AG10803 (cell line): ENCODE measurements around the gene HTRA1.

Source experiments
- DNase-seq: peaks from one replicate; pipeline ENCODE4 v3.0.0; 2010; ENCODE audit warnings: low read depth
- H3K4me3 ChIP-seq: 2 replicates; pipeline ENCODE4 v1.5.1; 2011; ENCODE audit warnings: mild to moderate bottlenecking, low read length, control low read depth
- CTCF ChIP-seq: conservative IDR thresholded peaks from 2 replicates; pipeline ENCODE4 v1.5.1; 2011; ENCODE audit warnings: mild to moderate bottlenecking, low read length, control low read depth, inconsistent platforms

Gene HTRA1

GRCh38 chr10:122494833-122495232, 33.5 kb downstream of the HTRA1 start:
- TF ChIP-seq CTCF, result no peak
- peak; percentile 80 for DNase-seq
- no peak overlapping the region for H3K4me3 ChIP-seq

- DNase-seq, result peak; percentile 84
Measured at GRCh38 chr10:122495406-122496340, 34.3 kb downstream of the HTRA1 start.

GRCh38 chr10:122497241-122497640, 35.9 kb downstream of the HTRA1 start:
- no peak for TF ChIP-seq CTCF
- H3K4me3 ChIP-seq, result no peak overlapping the region
- DNase-seq, result no peak

More at GRCh38 chr10:122495406-122496340, 34.3 kb downstream of the HTRA1 start:
- H3K4me3 ChIP-seq, result no peak overlapping the region
- TF ChIP-seq CTCF, result no peak

- DNase-seq, result peak; percentile 37
- TF ChIP-seq CTCF, result no peak
Measured at GRCh38 chr10:122498521-122498920, 37.2 kb downstream of the HTRA1 start.

GRCh38 chr10:122499012-122499411, 37.7 kb downstream of the HTRA1 start:
- no peak for TF ChIP-seq CTCF
- no peak overlapping the region for H3K4me3 ChIP-seq
- no peak for DNase-seq

More at GRCh38 chr10:122498521-122498920, 37.2 kb downstream of the HTRA1 start:
- no peak overlapping the region for H3K4me3 ChIP-seq

GRCh38 chr10:122499491-122499941, 38.2 kb downstream of the HTRA1 start:
- no peak for TF ChIP-seq CTCF
- peak; percentile 82 for DNase-seq
- H3K4me3 ChIP-seq, result no peak overlapping the region

- H3K4me3 ChIP-seq, result no peak overlapping the region
- TF ChIP-seq CTCF, result no peak
- DNase-seq, result no peak
Measured at GRCh38 chr10:122500194-122500593, 38.8 kb downstream of the HTRA1 start.
